KMS-11 (cell line): ENCODE measurements around the gene ARHGEF26.

Source experiments
- H2AFZ ChIP-seq: fragments of 200-600 bp; sonication (generic); 2 replicates; pipeline ENCODE4 v1.6.1; 2016; ENCODE audit warnings: antibody characterized with exemption, mixed run types, low read depth
- H3K27ac ChIP-seq: fragments of 200-600 bp; sonication (generic); 2 replicates; pipeline ENCODE4 v1.6.1; 2016; ENCODE audit warnings: mild to moderate bottlenecking, mixed run types
- H3K27me3 ChIP-seq: fragments of 200-600 bp; sonication (generic); 2 replicates; pipeline ENCODE4 v1.6.1; 2017; ENCODE audit warnings: mild to moderate bottlenecking, low read depth, mixed run types, moderate library complexity; ENCODE audit not compliant: insufficient read depth
- H3K36me3 ChIP-seq: fragments of 200-600 bp; sonication (generic); 2 replicates; pipeline ENCODE4 v1.6.1; 2017; ENCODE audit warnings: mild to moderate bottlenecking, mixed run types; ENCODE audit not compliant: insufficient read depth
- H3K4me1 ChIP-seq: fragments of 200-600 bp; sonication (generic); 2 replicates; pipeline ENCODE4 v1.6.1; 2016; ENCODE audit warnings: mild to moderate bottlenecking, low read depth, mixed run types; ENCODE audit not compliant: poor library complexity, severe bottlenecking
- H3K4me2 ChIP-seq: fragments of 200-600 bp; sonication (generic); 2 replicates; pipeline ENCODE4 v1.7.0; 2016; ENCODE audit warnings: mild to moderate bottlenecking, mixed run types
- H3K4me3 ChIP-seq: fragments of 200-600 bp; sonication (generic); IDR thresholded peaks from 2 replicates; pipeline ENCODE4 v1.6.1; 2017; ENCODE audit warnings: low read depth, low read length, mixed read lengths; ENCODE audit not compliant: insufficient read depth
- H3K79me2 ChIP-seq: fragments of 200-600 bp; sonication (generic); 2 replicates; pipeline ENCODE4 v1.6.1; 2016; ENCODE audit warnings: low read depth, mixed run types; ENCODE audit not compliant: insufficient read depth
- H3K9ac ChIP-seq: fragments of 200-600 bp; sonication (generic); 2 replicates; pipeline ENCODE4 v1.6.1; 2016; ENCODE audit warnings: mild to moderate bottlenecking, mixed run types
- H4K20me1 ChIP-seq: fragments of 200-600 bp; sonication (generic); 2 replicates; pipeline ENCODE4 v1.6.1; 2016; ENCODE audit warnings: mild to moderate bottlenecking, mixed run types; ENCODE audit not compliant: insufficient read depth
- TF ChIP-seq, protein P1 (sequence below): fragments of 200-600 bp; sonication (generic); conservative IDR thresholded peaks from 2 replicates; pipeline ENCODE4 v1.6.1; 2017; ENCODE audit warnings: low read depth, mild to moderate bottlenecking, antibody characterized with exemption, low read length, moderate library complexity, mixed read lengths

Gene ARHGEF26

DNA sequence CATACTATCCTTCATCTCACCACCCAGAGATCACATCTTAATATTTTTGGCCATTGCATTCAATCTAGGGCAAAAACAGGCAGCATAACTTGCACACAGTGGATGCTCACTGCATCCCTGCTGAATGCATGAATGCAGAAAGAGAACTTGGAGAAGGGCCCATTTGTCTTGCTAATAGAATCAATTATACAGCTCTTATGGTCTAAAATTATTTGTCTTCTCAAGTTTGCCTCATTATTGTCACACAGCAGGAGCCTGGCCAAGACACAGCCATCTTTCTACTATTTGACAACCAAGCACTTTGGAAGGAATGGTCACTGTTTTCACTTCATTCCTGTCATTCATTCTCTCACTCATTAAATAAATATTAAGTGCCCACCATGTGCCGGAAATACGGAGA lies 1.2 kb upstream of the ARHGEF26 start:
- Histone ChIP-seq H3K36me3 (no peaks in the 10 kb centered on the region), H3K27me3 (no peaks in the 10 kb centered on the region), H3K4me3 (no peak overlapping the region), H3K4me1 (peaks cover 25% of the 10 kb centered on the region), H3K79me2 (peaks cover 13% of the 10 kb centered on the region; the same call in 1 of the 2 replicates), H3K4me2 (peak overlapping the region; percentile 69; the same call in 1 of the 2 replicates), H3K27ac (no peak overlapping the region), H4K20me1 (no peaks in the 10 kb centered on the region; the same call in 1 of the 2 replicates), H2AFZ (no peak overlapping the region), H3K9ac (no peak overlapping the region)
- TF ChIP-seq, protein P1, sequence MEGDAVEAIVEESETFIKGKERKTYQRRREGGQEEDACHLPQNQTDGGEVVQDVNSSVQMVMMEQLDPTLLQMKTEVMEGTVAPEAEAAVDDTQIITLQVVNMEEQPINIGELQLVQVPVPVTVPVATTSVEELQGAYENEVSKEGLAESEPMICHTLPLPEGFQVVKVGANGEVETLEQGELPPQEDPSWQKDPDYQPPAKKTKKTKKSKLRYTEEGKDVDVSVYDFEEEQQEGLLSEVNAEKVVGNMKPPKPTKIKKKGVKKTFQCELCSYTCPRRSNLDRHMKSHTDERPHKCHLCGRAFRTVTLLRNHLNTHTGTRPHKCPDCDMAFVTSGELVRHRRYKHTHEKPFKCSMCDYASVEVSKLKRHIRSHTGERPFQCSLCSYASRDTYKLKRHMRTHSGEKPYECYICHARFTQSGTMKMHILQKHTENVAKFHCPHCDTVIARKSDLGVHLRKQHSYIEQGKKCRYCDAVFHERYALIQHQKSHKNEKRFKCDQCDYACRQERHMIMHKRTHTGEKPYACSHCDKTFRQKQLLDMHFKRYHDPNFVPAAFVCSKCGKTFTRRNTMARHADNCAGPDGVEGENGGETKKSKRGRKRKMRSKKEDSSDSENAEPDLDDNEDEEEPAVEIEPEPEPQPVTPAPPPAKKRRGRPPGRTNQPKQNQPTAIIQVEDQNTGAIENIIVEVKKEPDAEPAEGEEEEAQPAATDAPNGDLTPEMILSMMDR: no peak

DNA sequence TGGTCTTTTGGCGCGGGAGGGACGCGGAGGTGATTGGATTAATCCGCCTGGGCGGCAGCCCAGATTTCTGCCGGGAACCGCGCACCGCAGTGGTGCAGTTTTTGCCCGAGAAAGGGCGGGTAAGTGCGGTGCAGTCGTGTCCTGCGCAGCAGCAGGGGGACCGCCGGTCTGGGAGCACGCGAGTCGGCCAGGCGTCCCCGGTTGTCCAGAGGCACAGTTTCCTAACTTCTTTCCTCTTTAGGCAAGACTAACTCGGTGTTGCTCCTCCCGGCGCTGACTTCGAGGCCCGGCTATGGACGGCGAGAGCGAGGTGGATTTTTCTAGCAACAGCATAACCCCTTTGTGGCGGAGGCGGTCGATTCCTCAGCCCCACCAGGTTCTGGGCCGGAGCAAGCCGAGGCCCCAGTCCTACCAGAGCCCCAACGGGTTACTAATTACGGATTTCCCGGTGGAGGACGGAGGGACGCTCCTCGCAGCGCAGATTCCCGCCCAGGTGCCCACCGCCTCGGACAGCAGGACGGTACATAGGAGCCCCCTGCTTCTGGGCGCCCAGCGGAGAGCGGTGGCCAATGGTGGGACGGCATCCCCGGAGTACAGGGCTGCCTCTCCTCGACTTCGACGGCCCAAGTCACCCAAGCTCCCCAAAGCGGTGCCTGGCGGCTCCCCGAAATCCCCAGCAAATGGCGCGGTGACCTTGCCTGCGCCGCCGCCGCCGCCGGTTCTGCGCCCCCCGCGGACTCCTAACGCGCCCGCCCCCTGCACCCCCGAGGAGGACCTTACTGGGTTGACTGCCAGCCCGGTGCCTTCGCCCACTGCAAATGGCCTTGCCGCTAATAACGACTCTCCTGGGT lies 736 bp downstream of the ARHGEF26 start:
- no peaks in the 10 kb centered on the region; the same call in 1 of the 2 replicates for H4K20me1 ChIP-seq
- H2AFZ ChIP-seq: peak overlapping the region; percentile 97
- peak overlapping the region; percentile 54; the same call in 1 of the 2 replicates for H3K9ac ChIP-seq
- no peaks in the 10 kb centered on the region for H3K36me3 ChIP-seq
- peak overlapping the region; percentile 2; the same call in 1 of the 2 replicates for H3K27ac ChIP-seq
- TF ChIP-seq, protein P1: no peak
- peaks cover 30% of the 10 kb centered on the region for H3K4me1 ChIP-seq
- no peaks in the 10 kb centered on the region for H3K27me3 ChIP-seq
- H3K4me2 ChIP-seq: peak overlapping the region; percentile 53
- H3K79me2 ChIP-seq: peaks cover 13% of the 10 kb centered on the region; the same call in 1 of the 2 replicates
- H3K4me3 ChIP-seq: peak overlapping the region; percentile 83

DNA sequence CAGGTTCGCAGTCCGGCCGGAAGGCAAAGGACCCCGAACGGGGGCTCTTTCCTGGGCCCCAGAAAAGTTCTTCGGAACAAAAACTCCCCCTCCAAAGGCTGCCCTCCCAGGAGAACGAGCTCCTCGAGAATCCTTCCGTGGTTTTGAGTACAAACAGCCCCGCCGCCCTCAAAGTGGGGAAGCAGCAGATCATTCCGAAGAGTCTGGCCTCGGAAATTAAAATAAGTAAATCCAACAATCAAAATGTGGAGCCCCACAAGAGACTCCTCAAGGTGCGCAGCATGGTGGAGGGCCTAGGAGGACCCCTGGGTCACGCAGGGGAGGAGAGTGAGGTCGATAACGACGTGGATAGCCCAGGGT lies 1.3 kb downstream of the ARHGEF26 start:
- Histone ChIP-seq H3K36me3 (no peaks in the 10 kb centered on the region), H3K4me1 (peaks cover 30% of the 10 kb centered on the region), H3K79me2 (peaks cover 13% of the 10 kb centered on the region; the same call in 1 of the 2 replicates), H3K27me3 (no peaks in the 10 kb centered on the region), H3K4me3 (no peak overlapping the region), H3K4me2 (peak overlapping the region; percentile 53), H3K27ac (no peak overlapping the region), H4K20me1 (no peaks in the 10 kb centered on the region; the same call in 1 of the 2 replicates), H3K9ac (peak overlapping the region; percentile 54; the same call in 1 of the 2 replicates), H2AFZ (peak overlapping the region; percentile 97)
- TF ChIP-seq, protein P1: no peak

DNA sequence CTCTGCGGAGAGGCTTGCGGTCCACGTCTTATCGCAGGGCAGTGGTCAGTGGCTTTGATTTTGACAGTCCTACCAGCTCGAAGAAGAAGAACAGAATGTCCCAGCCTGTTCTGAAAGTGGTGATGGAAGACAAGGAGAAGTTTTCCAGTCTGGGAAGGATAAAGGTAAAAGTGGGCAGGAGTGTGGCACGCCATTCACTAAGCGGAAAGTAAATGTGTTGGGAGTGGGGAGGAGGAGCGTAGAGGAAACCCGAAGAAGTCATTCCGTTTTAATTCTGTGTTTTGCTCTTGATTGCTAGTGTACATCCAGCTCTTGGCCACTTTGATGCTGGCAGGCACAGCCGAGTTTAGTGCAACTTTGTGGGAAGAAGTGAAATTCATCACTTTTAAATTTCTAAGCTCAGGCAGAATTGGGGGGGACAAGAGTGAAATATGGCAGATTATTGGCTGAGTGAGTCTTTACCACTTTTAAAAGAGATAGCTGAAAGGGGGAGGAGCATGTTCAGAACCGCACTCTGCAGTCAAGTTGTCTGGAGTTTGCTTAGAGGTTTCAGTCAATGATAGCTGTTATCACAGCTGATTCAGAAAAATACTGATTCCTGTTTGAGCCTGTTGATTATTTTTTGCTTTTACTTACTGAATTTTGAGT lies 1.8 kb downstream of the ARHGEF26 start:
- H3K36me3 ChIP-seq: no peaks in the 10 kb centered on the region
- H4K20me1 ChIP-seq: no peaks in the 10 kb centered on the region; the same call in 1 of the 2 replicates
- no peaks in the 10 kb centered on the region for H3K27me3 ChIP-seq
- peak overlapping the region; percentile 54; the same call in 1 of the 2 replicates for H3K9ac ChIP-seq
- peak overlapping the region; percentile 53 for H3K4me2 ChIP-seq
- TF ChIP-seq, protein P1: no peak
- H3K79me2 ChIP-seq: peaks cover 13% of the 10 kb centered on the region; the same call in 1 of the 2 replicates
- H3K27ac ChIP-seq: peak overlapping the region; percentile 18; the same call in 1 of the 2 replicates
- H2AFZ ChIP-seq: peak overlapping the region; percentile 97; the same call in 1 of the 2 replicates
- no peak overlapping the region for H3K4me3 ChIP-seq
- H3K4me1 ChIP-seq: peaks cover 30% of the 10 kb centered on the region
